Urinary bladder (tissue), 4 donors: ENCODE data around the gene PDZD7. TPM values are rescaled to one million over a fixed set of nuclear protein-coding genes. Genes with fewer than 3 reads are reported as not detected.

Experiments
- DNase-seq: peaks from one replicate; pipeline ENCODE4 v3.0.0-alpha.2; 2015; ENCODE audit errors: extremely low spot score
- H3K27ac ChIP-seq: one replicate; pipeline ENCODE4 v1.5.1; 2013; ENCODE audit warnings: low read depth, mild to moderate bottlenecking, moderate library complexity
- H3K36me3 ChIP-seq: one replicate; pipeline ENCODE4 v1.6.1; 2013; ENCODE audit warnings: mild to moderate bottlenecking, moderate library complexity; ENCODE audit not compliant: insufficient read depth
- H3K4me1 ChIP-seq: one replicate; pipeline ENCODE4 v1.6.1; 2013; ENCODE audit warnings: mild to moderate bottlenecking, moderate library complexity; ENCODE audit not compliant: insufficient read depth
- H3K4me3 ChIP-seq: one replicate; pipeline ENCODE4 v1.5.1; 2013; ENCODE audit warnings: low read depth, low read length
- WGBS: extraction: QIAGEN DNeasy Blood & Tissue Kit; methylation state at CpG from one replicate; pipeline ENCODE4 v1.1.7; 2013; 5-methylcytosine and 5-hydroxymethylcytosine counted together
- polyA plus RNA-seq: library from polyadenylated mRNA; stranded (reverse); fragments of 200-250 nt; gene quantifications from one replicate; pipeline ENCODE4 v1.2.3, GENCODE V29; 2013
- total RNA-seq: library from RNA; depleted of rRNA; stranded (reverse); fragments of >200 nt; gene quantifications from one replicate; pipeline ENCODE4 v1.2.3, GENCODE V29; 2014
- donor health status: healthy with polysubstance abuse.
- donor health status: healthy.

The PDZD7 gene
- total and polyA plus RNA-seq, 2 donors, result 0.21 to 0.46 TPM

DNA sequence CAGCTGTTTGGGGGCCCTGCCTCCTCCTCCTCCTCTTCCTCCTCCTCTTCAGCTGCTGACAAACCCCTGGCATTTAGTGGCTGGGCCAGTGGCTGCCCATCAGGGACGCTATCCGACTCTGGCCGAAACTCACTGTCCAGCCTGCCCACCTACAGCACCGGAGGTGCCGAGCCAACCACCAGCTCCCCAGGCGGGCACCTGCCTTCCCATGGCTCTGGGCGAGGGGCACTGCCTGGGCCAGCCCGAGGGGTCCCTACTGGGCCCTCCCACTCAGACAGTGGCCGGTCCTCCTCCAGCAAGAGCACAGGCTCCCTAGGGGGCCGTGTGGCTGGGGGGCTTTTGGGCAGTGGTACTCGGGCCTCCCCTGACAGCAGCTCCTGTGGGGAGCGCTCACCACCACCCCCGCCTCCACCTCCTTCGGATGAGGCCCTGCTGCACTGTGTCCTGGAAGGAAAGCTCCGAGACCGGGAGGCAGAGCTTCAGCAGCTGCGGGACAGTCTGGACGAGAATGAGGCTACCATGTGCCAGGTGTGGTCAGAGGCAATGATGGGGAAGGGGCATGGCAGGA is 27.2 kb downstream of the PDZD7 start:
- Histone ChIP-seq H3K4me3 (no peak overlapping the region), H3K36me3 (no peaks in the 10 kb centered on the region), H3K27ac (no peak overlapping the region), H3K4me1 (no peaks in the 10 kb centered on the region)
- 90% methylated on average over 18 of the region's 18 CpGs for WGBS
- DNase-seq, result no peak

DNA sequence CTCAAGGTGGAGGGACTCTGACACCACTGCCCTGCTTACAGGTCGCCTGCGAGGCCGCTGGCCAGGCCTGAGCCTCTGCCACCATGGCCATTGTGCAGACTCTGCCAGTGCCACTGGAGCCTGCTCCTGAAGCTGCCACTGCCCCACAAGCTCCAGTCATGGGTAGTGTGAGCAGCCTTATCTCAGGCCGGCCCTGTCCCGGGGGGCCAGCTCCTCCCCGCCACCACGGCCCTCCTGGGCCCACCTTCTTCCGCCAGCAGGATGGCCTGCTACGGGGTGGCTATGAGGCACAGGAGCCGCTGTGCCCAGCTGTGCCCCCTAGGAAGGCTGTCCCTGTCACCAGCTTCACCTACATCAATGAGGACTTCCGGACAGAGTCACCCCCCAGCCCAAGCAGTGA is 28.5 kb downstream of the PDZD7 start:
- 86% methylated on average over 11 of the region's 11 CpGs for WGBS
- no peaks in the 10 kb centered on the region for H3K4me1 ChIP-seq
- no peaks in the 10 kb centered on the region for H3K36me3 ChIP-seq
- no peak for DNase-seq
- H3K4me3 ChIP-seq, result no peak overlapping the region
- H3K27ac ChIP-seq, result no peak overlapping the region

DNA sequence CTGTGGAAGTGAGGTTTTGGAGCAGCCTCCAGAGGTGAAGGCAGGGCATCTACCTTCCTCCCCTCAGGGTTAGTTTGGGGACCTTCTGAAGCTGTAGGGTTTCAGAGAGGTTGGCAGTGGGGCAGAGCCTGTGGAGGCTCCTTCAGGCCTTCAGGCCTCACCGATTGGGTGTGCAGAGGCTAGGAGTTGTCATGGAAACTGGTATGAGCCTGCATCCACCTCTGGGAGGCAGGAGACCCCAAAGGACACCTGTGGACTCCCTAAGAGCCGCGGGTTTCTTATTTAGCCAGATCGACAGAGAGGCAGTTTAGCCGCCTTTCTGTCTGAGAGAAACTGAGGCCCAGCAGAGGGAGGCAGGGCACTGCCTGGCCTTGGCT is 29.3 kb downstream of the PDZD7 start:
- no peaks in the 10 kb centered on the region for H3K4me1 ChIP-seq

DNA sequence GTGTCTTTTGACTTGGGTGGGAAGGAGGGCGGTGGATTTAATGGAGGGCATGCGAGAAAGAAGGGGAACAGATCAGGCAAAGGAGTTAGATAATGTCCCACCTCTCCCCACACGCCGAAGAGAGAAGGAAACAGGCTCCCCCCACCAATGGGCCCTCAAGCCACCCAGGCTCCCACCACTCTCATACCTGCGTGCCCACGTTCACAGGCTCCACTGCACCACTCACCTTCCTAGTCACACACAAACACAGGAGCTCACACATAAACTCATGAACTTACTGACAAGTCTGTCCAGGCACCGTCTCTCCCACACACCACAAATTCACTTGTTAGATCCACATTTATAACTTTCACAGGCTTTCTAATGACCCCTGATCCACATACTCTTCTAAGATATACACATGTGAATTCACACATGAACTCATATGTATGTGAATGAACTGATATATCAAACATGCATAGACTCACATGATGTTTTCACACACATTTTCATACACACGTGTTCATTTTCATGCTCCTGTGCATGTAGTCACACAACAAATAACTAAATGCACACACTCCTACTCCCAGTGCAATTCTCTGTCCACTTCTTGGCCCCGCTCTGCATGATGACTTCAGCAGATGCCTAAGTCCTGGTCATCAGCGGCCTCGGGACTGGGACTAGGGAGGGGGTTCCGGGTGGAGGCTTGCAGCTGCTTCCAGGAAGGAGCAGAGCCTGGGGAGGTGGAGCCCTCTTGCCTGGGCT is 29.8 kb downstream of the PDZD7 start:
- Histone ChIP-seq H3K27ac (peak overlapping the region; percentile 100), H3K36me3 (no peaks in the 10 kb centered on the region), H3K4me1 (no peaks in the 10 kb centered on the region), H3K4me3 (peak overlapping the region; percentile 62)
- DNase-seq, result no peak
- WGBS, result 16% methylated on average over 12 of the region's 12 CpGs

More for the DNA sequence above, 29.3 kb downstream of the PDZD7 start:
- DNase-seq, result no peak
- 56% methylated on average over 5 of the region's 5 CpGs for WGBS
- peak overlapping the region; percentile 69 for H3K27ac ChIP-seq
- H3K36me3 ChIP-seq, result no peaks in the 10 kb centered on the region
- H3K4me3 ChIP-seq, result no peak overlapping the region

DNA sequence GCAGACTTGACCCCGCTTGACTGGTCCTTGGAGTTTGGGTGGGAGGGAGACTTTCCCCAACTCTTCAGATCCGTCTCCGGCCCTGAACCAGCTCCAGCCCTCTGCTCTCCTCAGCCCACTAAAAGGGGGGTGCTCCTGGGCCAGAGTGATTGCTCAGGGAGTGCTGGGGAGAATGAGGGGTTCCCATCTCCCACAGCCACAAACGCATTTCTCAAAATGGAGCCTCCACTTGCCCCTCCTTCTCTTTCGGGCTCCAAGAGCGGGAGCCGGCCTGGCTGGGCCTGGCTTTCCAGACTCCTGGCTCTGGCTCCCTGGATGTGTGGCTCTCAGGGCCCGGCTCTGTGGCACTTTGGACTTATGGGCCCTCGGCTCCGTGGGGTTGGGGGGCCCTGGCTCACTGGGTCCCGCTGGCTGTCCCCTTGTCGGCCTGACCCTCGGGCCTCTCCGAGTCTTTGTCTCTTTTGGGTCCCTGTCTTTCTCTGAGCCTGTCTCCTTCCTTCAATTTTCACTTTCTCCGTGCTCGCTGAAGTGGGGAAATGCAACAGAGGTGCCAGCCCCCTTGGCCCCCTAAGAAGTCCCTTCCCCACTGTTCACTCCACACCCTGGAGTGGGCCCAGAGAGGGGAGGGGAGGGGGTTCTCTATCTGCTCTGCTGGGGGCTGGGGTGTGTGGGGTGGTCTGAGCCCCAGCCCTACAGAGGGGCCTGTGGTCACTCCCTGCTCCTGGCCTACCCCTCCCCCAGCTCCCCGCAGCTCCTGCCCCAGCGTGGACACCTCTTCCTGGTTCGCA is 30.6 kb downstream of the PDZD7 start:
- no peak for DNase-seq
- Histone ChIP-seq H3K4me3 (peak overlapping the region; percentile 62), H3K4me1 (no peaks in the 10 kb centered on the region), H3K36me3 (no peaks in the 10 kb centered on the region), H3K27ac (peak overlapping the region; percentile 100)
- 6% methylated on average over 19 of the region's 19 CpGs for WGBS

DNA sequence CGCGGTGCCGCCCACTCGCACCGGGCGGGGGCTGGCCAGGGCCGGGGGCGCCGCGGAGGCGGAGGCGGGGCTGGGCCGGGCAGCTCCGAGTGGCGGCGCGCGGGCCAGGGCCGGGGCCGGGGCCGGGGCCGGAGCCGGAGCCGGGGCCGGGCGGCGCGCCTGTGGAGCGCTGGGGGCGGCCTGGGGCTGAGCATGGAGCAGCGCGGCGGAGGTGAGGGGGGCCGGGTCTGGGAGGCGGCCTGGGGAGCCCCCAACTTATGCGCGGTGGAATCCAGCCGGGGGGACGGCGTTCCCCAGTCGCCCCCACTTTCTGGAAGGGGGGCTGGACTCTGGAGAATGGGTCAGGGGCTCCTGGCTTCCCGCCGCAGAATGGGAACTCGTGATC is 31.2 kb downstream of the PDZD7 start, which contains the start of gene LZTS2:
TSS of gene LZTS2 (plus strand) at position 67 of the 385 bp plus-strand sequence. CDS start 2,731 bp downstream, outside the sequence.
- DNase-seq, result no peak
- under 1% methylated on average over 44 of the region's 44 CpGs for WGBS
- H3K4me3 ChIP-seq, result peak within 1 kb of the TSS; percentile 62
- peak within 1 kb of the TSS; percentile 100 for H3K27ac ChIP-seq
- no peaks in the 10 kb centered on the region for H3K36me3 ChIP-seq
- H3K4me1 ChIP-seq, result no peaks in the 10 kb centered on the region

DNA sequence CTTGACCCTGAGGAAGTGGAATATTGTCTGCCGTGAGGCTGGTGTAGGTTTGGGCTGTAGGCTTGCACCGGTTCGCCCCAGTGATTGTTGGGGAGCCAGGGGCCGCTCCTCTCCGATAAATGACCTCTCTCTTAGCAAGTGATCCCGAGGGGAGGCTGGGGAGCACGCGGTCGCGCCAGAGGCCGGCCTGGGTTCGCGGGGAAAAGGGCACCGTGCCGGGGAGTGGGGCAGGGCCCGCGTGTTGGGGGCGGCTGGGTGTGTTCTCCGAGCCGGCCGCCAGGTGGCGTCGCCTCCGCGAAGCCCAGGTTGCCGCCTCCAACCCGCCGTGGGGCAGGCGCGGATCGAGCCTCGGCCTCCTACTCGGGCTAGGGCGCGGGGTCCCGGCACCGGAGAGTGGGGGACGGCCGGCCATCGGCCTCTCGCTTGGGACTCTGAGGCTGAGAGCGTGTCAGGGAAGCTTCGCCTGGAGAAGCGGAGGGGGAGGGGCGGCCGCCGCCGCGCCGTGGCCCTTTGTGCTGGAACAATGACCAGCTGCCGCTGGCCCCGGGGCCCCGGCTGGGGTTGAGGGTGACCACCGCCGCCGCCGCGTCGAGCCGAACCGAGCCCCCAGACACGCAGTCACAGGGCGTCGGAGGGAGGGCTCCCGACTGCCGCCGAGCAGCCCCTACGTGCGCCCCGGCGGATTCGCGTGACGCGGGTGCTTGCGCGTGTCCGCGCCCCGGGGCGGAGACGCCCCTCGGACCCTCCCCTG is 31.8 kb downstream of the PDZD7 start:
- under 1% methylated on average over 83 of the region's 83 CpGs for WGBS
- DNase-seq, result no peak
- Histone ChIP-seq H3K36me3 (no peaks in the 10 kb centered on the region), H3K27ac (peak overlapping the region; percentile 100), H3K4me3 (peak overlapping the region; percentile 62), H3K4me1 (no peaks in the 10 kb centered on the region)

DNA sequence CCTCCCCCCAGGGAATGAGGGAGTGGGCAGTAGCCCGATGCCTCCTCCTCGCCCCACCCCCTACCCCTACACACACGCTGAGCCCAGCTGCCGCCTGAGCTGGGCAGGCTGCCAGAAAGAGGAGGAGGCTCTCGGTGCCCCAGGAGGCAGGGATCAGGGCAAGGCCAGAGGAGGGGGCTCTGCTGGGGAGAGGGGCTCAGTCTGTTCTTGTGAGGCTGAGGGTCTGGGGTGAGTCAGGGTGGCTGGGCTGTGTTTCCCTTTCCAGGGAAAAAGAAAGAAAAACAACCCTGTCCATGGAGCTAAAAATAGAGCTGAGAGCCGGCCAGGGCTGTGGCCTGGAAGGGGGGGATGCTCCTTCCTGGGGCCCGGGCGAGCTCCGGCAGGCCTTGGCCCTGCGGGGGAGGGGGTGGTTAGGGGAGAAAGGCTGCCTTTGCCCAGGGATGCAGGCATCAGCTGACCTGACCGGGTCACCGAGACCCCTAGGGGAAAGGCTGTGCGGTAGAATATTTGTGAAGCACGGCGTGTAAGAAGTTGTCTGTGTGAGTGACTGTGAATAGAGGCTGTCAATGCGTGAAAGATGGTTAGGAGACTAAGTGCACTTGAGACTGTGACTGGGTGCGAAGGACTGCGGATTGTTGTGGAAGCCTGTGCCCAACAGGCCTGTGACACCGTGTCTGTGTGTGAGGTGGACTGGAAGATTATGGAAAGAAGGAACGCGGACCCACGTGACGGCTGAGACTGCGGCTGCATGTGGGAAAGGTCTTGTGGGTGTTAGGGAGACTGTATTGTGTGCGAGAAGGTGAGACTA is 32.5 kb downstream of the PDZD7 start:
- H3K4me1 ChIP-seq, result no peaks in the 10 kb centered on the region
- peak overlapping the region; percentile 62 for H3K4me3 ChIP-seq
- DNase-seq, result peak; percentile 79
- H3K27ac ChIP-seq, result peak overlapping the region; percentile 100
- 3% methylated on average over 25 of the region's 25 CpGs for WGBS
- H3K36me3 ChIP-seq, result no peaks in the 10 kb centered on the region

DNA sequence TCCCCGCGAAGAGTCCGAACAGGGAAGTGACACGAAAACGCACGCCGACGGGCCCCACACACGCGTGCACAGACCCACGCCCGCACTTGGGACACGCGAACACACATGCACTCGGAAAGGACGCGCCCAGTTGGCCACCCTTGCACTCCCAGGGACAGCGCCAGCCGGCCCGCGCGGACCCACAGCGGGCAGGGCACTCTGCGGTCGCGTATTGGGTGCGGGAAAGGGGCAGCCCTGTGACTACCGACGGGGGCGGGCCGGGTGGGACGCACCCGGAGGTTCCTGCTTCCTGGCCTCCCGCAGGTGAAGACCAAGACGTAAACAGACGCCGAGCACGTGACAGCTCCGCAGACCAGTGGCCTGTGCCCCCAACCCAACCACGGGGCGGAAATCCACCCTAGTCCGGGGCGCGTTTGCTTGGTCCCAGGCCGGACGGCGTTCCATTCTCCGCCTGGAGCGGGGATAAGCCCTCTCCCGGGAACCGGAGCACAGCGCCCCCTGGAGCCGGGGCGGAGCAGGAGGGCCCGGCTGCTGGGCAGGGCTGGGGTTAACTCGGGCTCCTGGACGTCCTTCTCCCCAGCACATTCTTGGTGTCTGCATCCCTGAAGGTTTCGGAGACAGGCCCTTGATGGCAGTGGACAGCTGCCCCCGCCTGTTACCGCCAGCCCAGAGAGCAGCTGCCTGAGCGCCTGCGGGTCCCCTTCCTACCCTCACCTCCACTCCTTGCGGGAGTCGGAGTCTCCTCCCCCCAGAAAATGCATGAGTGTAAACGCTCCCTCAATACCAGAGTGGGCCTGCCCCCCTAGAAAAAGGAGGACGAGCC is 33.4 kb downstream of the PDZD7 start:
- no peak for DNase-seq
- Histone ChIP-seq H3K36me3 (no peaks in the 10 kb centered on the region), H3K27ac (peak overlapping the region; percentile 100), H3K4me3 (peak overlapping the region; percentile 62), H3K4me1 (no peaks in the 10 kb centered on the region)
- WGBS, result under 1% methylated on average over 66 of the region's 66 CpGs

DNA sequence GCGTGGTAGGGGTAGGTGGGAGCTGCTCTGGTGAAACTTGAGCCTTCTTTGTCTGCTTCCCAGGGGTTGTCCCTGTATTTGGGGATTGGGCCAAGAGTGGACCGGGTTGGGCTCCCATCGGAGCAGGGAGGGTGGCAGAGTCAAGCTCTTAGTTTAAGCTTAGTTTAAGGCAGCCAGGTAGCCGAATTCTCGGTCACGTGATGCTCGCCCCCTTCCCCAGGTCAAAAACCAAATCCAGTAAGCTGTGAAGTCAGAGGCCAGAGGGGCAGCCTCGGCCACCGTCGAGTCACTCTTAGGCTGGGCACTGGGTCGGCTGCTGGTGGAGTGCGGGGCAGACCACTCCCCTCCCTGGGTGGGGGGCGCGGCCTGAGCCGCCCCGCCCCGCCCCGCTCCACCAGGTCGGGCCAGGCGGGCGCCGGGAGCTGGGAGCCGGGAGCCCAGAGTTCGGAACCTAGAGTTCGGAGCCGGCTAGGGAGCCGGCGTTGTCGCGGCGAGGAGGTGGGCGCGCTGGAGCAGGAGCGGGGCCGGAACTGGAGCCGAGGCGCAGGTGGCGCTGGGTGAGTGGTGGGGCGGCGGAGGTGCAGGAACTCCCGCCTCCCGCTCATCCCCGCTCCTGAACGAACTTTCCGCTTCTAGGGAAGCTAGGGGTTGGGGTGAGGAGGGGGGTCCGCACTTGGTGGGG is 34.1 kb downstream of the PDZD7 start:
- WGBS, result 7% methylated on average over 46 of the region's 46 CpGs
- Histone ChIP-seq H3K4me3 (peak overlapping the region; percentile 62), H3K27ac (peak overlapping the region; percentile 100), H3K4me1 (no peaks in the 10 kb centered on the region), H3K36me3 (no peaks in the 10 kb centered on the region)
- no peak for DNase-seq

DNA sequence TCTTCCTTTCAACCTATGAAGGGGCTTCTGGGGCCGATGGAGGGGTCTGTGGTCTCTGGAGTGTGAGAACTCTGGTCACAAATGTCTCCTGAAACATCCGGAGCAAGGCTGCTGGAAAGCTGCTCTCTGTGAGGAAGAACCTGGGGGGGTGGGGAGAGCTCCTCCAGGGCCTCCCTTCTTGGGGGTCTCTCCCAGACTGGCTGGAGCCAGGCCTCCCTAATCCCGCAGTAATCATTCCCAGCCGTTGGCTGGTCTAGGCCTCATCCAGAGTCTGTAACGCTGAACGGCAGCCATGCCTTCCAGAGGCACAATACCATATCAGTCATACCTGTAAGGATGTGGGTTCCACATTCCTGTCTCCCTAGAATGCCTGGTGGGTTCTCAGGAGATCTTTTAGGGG is 35.7 kb downstream of the PDZD7 start:
- no peaks in the 10 kb centered on the region for H3K4me1 ChIP-seq
- no peak overlapping the region for H3K27ac ChIP-seq
- DNase-seq, result no peak
- 38% methylated on average over 6 of the region's 6 CpGs for WGBS
- H3K36me3 ChIP-seq, result no peaks in the 10 kb centered on the region
- no peak overlapping the region for H3K4me3 ChIP-seq
